GM21515 (cell line): ENCODE data around the gene ZNF780A.
"Not testable (repeated sequence)": the region's sequence is repeated elsewhere in the genome, so short reads cannot be mapped to it uniquely, and the experiment has no call there.

ENCODE experiments used
- ATAC-seq: cut with Tn5 transposase; IDR thresholded peaks from one replicate; pipeline ENCODE4 v1.9.1; 2021; ENCODE audit not compliant: unreplicated experiment

Gene ZNF780A

DNA sequence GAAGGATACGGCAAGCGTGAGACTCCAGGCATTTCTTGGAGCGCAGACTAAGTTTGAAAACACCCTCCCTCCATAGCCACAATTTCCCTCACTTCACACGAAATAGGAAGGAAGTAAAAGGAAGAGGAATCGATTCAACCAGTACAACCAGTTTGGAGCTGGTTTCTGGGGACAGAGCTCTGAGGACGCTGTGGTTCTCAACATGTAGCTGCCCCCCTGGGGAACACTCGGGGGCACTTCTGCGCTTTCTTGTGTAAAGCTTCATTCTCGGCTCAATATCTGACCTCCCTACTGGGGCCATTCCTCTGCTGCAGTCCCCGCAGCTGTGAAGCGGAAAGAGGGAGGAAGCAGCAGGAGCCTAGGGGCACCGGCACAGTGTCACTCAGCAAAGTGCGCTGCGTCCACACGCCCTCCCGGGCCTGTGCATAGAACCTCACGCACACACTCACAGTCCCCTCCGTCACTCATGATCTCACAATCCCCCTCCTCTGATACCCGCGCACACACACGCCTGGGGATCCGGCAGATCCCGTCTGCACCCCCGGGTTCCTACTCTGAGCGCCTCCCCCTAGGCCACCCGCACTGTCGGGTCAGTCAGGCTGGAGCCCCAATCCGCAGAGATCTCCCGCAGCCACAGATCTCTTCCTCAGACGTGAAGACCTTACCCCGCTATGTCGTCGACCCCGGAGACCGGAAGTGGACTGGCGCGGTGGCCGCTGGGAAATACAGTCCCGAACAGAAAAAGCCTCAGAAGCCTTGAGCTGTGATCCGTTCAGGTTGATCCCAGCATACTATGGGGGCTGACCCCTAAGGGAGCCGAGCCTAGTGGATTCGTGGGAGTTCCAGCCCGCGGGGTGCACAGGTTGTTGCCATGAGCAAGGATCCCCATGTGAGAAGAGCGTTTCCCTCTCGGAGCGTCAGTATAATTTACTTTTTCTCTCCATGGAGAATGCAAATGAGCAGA is at the start of gene ZNF780A:
Gene ZNF780A, minus strand, starts transcription at position 703 of the 964 bp plus-strand sequence. CDS start 6,190 bp downstream, outside the sequence.
- peak; percentile 82 for ATAC-seq

DNA sequence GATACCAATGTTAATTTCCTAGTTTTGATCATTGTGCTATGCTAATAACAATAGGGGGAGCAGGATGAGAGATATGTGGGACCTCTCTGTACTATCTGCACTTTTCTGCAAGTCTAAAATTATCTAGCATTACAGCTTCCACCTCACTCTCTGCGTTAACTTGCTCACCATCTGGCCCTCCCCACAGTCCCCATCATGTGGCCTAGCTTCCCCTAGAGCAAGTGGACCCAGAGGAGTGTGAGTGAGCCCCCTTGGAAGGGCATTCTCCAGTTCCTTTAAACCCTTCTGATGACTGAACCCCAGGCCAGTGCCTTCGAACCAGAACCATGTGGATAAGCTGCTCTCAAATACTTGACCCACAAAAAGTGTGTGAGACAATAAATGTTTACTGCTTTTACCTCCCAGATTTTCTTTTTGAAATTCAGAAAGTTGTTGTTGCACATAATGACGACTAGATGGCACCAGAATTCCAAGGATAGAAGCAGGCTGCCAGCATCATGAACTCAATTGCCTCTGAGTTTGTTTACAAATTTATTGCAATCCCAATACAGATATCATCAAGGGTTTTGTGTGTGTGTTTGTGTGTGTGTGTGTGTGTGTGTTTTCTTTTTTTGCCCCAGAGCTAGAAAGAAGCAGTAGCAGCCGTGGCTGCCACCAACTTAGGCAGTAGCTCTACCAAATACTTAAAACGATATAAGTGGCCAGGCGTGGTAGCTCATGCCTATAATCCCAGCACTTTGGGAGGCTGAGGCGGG is 49.0 kb upstream of the ZNF780A start:
- no peak for ATAC-seq

DNA sequence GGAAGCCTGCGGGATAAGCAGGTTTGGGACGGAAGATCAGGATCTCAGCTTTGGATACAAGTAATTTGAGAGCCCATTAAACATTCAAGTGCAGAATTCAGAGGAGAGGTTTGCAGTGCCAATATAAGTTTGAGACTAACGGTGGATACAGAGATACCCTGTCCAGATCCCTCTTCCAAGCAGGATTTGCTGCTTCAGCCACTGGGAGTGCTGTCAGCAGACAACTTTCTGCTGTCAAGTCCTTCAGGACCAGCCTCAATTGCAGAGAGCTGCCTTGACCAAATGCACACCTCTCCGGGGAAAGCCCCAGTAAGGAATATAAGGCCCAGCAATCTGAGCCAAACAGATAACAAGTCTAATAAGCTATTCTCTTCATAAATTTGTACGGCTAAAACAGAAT is 46.1 kb upstream of the ZNF780A start:
- no peak for ATAC-seq

DNA sequence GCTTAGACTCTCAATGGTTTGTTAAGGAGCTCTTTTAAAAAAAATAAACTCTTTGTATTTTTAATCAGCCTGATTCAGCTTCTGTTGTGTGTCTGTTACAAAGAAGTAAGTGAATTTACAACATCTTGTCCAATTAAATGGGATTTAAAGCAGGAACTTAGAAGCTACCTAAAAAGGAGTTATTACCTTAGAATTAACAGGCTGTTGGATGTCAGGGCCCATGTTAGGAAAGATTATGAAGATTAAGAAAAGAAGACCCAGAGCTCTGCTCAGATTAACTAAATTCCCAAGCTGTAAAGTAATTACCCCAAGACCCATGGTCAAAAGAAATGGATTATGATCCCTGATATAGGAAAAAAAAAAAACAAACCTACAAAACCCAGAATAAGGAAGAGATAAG is 44.1 kb upstream of the ZNF780A start:
- ATAC-seq, result no peak

DNA sequence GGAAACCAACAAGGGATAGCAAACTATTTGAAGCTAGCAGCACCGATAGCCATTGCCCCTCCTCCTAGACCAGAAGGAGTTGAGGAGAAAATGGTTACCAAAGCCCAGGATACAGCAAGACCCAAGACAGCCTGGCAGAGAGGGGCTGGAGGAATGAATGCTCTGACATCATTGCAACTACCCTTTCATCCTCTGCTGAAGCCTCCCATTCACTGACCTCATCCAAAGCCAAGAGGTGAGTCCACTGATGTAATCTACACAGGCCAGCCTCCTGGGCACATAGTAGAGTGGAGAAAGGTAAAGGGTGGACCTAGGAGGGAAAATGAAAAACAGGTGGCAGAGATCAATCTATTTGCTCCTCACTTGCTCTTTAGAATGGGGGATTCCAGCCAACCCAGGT is 42.7 kb upstream of the ZNF780A start:
- no peak for ATAC-seq

DNA sequence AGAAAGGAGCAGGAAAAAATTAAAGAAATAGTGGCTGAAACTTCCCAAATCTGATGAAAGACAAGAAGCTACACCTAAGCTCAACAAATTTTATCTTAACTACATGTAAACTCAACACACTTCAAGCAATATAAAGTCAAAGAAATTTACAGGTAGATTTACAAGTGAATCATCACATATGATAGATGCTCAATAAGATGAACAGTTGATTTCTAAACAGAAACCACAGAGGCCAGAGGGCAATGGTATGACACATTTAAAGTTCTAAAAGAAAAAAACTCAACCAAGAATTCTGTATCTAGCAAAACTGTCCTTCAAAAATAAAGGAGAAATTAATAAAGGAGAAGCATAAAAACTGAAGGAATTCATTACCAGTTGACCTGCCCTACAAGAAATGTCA is 39.3 kb upstream of the ZNF780A start:
- ATAC-seq, result no peak

DNA sequence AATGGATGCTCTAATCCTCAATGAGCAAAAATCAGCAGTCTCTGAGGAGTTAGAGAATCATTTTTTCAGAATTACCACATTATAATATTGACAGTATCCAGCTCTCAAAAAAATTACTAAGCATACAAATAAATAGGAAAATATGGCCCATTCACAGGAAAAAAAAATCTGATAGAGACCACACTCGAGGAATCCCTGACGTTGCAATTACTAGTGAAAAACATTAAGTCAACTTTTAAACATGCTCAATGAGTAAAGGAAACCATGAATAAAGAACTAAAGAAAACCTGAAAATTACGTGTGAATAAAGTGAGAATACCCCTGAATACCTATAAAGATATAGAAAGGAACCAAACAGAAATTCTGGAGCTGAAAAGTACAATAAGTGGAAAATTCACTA is 38.7 kb upstream of the ZNF780A start:
- ATAC-seq, result no peak

DNA sequence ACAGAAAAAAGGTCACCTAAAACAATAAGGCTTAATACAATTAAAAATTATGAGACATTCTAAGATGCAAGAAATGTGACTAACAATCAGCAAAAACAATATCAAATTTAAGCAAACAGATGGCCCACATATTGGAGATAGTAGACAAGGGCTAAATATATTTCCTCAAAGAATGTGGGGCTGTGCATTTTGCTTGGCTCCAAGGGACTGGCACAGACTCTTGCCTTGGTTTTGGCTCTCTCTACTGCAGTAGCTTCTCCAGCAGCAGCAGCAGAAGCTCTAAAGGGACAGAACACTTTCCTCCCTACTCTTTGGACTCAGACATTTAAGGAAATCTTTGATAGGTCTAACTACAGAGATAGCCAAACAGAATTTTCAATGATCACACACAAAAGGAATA is 38.2 kb upstream of the ZNF780A start:
- ATAC-seq, result no peak

DNA sequence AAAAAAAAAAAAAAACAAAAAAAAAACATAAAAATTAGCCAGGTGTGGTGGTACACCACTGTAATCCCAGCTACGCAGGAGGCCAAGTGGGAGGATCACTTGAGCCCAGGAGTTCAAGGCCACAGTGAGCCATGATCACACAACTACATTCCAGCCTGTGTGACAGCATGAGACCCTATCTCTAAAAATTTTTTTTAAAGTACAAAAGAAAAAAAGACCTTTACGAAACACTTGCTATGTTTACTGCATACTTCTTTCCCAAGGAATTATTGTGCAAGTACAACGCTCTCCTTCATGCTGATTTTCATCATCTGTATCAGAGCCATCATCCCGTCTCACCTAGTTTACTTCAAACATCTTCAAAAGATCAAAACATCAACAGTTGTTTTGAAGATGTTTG is 28.6 kb upstream of the ZNF780A start:
- no peak for ATAC-seq

DNA sequence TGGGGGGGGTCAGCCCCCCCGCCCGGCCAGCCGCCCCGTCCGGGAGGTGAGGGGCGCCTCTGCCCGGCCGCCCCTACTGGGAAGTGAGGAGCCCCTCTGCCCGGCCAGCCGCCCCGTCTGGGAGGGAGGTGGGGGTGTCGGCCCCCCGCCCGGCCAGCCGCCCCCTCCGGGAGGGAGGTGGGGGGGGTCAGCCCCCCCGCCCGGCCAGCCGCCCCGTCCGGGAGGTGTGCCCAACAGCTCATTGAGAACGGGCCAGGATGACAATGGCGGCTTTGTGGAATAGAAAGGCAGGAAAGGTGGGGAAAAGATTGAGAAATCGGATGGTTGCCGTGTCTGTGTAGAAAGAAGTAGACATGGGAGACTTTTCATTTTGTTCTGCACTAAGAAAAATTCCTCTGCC is 27.9 kb upstream of the ZNF780A start:
- not testable (repeated sequence) for ATAC-seq

DNA sequence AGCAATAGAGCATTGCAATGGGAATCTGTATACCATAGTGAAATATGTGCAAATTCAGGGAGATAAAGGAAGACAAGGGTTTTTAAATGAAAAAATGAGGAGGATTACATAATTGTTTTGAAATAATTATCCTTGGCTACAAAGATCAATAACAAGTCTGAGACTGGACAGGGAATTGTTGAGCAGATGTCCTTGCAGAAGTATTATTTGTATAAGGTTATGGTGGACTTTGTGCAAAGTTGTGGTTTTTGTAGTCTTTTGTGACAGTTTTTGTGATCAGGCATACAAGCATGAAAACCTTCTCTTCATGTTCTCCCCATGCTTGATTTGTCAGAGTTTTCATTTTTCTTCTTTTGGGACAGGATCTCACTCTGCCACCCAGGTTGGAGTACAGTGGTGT is 25.3 kb upstream of the ZNF780A start:
- no peak for ATAC-seq

DNA sequence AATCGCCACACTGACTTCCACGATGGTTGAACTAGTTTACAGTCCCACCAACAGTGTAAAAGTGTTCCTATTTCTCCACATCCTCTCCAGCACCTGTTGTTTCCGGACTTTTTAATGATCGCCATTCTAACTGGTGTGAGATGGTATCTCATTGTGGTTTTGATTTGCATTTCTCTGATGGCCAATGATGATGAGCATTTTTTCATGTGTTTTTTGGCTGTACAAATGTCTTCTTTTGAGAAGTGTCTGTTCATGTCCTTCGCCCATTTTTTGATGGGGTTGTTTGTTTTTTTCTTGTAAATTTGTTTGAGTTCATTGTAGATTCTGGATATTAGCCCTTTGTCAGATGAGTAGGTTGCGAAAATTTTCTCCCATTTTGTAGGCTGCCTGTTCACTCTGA is 23.4 kb upstream of the ZNF780A start:
- ATAC-seq, result not testable (repeated sequence)

DNA sequence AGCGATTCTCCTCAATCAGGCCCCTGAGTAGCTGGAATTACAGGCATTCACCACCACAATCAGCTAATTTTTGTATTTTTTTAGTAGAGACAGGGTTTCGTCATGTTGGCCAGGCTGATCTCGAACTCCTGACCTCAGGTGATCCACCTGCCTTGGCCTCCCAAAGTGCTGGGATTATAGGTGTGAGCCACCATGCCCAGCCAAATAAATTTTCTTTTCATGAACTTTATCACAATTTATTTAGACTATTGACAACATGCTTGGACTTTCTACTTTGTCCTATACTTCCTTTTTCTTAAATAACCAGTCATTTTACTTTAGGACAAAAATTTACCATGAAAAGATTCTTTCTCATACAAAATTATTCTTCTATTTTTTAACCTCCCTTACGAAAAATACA is 21.5 kb upstream of the ZNF780A start:
- not testable (repeated sequence) for ATAC-seq

DNA sequence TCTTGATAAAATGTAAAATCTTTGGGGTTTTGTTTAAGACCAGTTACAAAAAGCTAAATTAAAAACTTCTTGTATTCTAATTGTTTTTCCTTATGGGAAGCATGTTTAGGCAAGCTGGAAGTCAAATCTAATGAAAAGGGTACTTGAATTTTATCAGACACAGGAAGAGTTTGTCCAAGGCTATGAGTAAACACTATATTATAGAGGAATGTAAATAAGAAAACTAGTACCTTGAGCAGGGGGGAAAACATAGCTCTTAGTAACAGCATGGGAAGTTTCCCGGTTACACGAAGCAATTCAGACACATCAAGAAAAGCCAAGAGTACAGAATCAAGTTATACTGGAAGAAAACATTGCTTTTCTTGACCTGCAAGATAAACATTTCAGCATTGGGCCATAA is 19.8 kb upstream of the ZNF780A start:
- no peak for ATAC-seq

DNA sequence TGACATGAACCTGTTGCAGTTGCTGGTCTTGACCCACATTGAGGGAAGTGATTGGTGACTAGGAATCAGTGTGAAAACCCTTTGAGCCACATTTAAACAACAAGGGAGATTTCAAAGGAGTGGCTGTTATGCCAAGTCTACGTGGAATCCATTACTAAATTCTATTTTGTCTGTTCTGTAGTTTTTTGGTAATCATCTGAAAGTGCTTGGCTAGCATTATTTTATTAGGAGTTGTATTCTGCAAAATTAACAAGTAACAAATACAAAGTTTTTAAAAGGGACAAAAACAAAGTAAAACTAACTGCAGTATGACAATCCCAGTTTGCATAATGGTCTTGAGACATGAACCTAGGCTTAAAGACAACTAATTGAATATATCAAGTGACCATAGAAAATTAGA is 14.0 kb upstream of the ZNF780A start:
- ATAC-seq, result no peak

DNA sequence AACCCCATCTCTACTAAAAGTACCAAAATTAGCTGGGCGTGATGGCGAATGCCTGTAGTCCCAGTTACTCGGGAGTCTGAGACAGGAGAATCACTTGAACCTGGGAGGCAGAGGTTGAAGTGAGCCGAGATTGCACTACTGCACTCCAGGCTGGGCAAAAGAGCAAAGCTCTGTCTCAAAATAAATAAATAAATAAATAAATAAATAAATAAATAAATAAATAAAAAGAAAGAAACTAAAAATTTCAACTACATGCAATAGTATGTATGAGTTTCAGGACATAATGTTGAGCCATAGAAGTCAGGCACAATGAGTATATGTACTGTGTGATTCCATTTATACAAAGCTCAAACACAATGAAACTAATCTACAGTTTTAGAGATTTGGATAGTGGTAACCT is 12.9 kb upstream of the ZNF780A start:
- no peak for ATAC-seq

DNA sequence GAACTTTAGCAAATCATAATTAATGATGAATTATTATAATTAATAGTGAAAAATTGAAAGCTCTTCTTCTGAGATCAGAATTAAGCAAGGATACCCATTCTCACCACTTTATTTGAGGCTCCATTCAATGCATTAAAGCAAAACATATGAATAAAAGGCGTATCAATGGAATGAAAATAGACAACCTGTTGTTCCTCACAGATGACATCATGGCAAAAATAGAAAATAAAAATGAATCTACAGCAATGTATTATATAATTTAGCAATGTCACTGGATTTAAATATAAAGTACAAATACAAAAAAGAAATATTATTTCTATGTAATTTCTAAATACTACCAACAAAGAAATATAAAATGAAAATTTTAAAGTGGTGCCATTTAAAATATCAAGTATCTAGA is 11.1 kb upstream of the ZNF780A start:
- ATAC-seq, result no peak

DNA sequence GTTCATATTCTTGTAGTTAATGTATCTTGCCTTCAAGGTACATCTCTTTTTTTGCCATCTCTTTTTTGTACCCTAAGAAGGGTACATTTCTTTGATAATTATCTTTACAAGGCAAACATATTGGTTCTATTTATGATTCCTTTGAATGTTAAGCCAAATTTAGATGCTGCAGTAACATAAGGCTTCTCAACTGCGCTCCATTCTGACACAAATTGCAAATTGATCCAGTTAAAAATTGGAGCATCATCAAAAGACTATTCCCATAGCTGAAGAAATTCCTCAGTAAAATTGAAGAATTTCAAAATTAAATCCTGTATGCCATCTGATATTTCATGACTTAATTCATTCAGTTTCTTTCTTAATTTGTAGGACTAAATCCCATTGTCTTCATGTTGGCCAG is 2.7 kb upstream of the ZNF780A start:
- no peak for ATAC-seq

DNA sequence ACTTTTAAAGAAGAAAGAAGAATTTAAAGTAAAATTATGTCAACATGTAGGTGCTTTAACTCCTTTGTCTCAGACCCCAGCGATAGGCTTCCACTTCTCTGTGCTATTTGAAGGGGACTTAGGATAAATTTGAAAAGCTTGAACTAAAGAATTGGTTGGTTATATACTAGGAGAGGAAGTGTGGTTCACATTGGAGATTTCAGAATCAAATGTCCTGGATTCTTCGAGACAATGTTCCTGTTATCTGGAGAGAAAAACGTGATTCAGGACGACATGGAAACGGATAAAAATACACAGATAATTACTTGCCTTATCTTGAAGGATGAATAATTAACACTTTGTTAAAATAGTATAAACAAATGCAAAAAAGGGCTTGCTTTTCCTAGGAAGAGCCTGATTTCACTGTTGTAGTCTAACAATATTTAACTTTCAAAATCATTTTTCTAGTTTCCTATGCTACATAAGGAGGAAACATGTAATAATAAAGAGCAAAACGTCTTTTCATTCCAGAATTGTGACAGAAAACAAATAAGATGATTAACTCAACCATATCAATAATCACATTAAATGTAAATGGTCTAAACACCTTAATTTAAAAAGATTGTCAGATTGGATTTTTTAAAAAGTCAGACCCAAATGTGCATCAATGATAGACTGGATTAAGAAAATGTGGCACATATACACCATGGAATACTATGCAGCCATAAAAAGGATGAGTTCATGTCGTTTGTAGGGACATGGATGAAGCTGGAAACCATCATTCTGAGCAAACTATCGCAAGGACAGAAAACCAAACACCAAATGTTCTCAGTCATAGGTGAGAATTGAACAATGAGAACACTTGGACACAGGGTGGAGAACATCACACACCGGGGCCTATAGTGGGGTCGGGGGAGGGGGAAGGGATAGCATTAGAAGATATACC is 724 bp upstream of the ZNF780A start:
- no peak for ATAC-seq

DNA sequence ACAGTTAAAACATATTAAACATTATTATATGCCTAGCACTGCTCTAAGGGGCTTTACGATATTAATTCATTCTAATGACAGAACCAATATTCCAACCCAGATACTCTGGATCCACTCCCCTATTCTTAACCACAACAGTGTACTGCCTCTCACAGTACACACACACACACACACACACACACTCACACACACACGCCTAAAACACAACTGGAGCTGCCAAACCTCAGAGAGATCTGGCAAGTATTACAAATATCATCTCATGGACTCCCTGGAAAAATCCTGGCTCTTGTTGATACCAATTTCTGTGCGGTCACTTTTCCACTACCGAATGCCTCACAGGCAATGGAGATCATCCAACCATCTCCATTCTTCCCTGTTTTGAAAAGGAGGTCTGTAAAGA is 1.3 kb downstream of the ZNF780A start:
- ATAC-seq, result no peak
